ENCODE results near the gene IGSF23. TPM values are rescaled to one million over a fixed set of nuclear protein-coding genes. Genes with fewer than 3 reads are reported as not detected.

The IGSF23 gene
- total RNA-seq, 1 experiment from 2014 or later, result not detected

GRCh38 chr19:44680536-44680935, 67.2 kb downstream of the IGSF23 start:
- H3K4me2 ChIP-seq (ENCODE audit: insufficient read depth, insufficient read length, low read length), result no peak overlapping the region
- H3K56ac ChIP-seq (ENCODE audit: insufficient read length, low read depth, low read length), result no peak overlapping the region
- no peak overlapping the region for H4K8ac ChIP-seq (replicated peaks; ENCODE audit: insufficient read length, low read depth, low read length)
- H3K79me2 ChIP-seq (ENCODE audit: insufficient read depth, low read length), result no peaks in the 10 kb centered on the region
- no peak overlapping the region for H3K4ac ChIP-seq (ENCODE audit: low read depth, low read length)
- no peak overlapping the region for H2AFZ ChIP-seq (ENCODE audit: low read length)
- H3K23ac ChIP-seq (ENCODE audit: insufficient read length, low read depth, low read length), result no peak overlapping the region
- Mint-ChIP-seq H3K4me3 (no peak overlapping the region), H3K9me3 (no peaks in the 10 kb centered on the region), H3K27ac (no peak overlapping the region), H3K27me3 (ENCODE audit: low read depth) (peaks cover 1% of the 10 kb centered on the region), H3K4me1 (peaks cover 10 to 13% of the 10 kb centered on the region in 2 experiments), H3K36me3 (ENCODE audit: insufficient read depth in 1 of 3, low read depth in 3 of 3) (no peaks in the 10 kb centered on the region)
- no peak overlapping the region for H3K18ac ChIP-seq (ENCODE audit: insufficient read length, low read depth, low read length)
- no peaks in the 10 kb centered on the region for H4K20me1 ChIP-seq (ENCODE audit: control insufficient read depth, insufficient read depth, insufficient read length)
- no peaks in the 10 kb centered on the region for H3K23me2 ChIP-seq (ENCODE audit: insufficient read length, low read depth, low read length, poor library complexity, severe bottlenecking)
- no peaks in the 10 kb centered on the region; the same call in 1 of the 2 replicates for H3K4me1 ChIP-seq (ENCODE audit: insufficient read depth, low read length)
- no peak overlapping the region for H3K14ac ChIP-seq (ENCODE audit: insufficient read depth, low read length)
- H2BK12ac ChIP-seq (ENCODE audit: insufficient read length, low read depth, low read length), result no peak overlapping the region
- no peaks in the 10 kb centered on the region for H3K27me3 ChIP-seq (ENCODE audit: insufficient read depth, low read length)
- TF ChIP-seq, protein P1, sequence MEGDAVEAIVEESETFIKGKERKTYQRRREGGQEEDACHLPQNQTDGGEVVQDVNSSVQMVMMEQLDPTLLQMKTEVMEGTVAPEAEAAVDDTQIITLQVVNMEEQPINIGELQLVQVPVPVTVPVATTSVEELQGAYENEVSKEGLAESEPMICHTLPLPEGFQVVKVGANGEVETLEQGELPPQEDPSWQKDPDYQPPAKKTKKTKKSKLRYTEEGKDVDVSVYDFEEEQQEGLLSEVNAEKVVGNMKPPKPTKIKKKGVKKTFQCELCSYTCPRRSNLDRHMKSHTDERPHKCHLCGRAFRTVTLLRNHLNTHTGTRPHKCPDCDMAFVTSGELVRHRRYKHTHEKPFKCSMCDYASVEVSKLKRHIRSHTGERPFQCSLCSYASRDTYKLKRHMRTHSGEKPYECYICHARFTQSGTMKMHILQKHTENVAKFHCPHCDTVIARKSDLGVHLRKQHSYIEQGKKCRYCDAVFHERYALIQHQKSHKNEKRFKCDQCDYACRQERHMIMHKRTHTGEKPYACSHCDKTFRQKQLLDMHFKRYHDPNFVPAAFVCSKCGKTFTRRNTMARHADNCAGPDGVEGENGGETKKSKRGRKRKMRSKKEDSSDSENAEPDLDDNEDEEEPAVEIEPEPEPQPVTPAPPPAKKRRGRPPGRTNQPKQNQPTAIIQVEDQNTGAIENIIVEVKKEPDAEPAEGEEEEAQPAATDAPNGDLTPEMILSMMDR (conservative IDR thresholded peaks at IDR 0.05), result no peak
- no peak overlapping the region for H2AK5ac ChIP-seq (ENCODE audit: insufficient read length, low read length)
- DNase-seq, result no peak
- H4K91ac ChIP-seq (ENCODE audit: insufficient read length, low read depth, low read length), result no peak overlapping the region
- no peaks in the 10 kb centered on the region for H3K9me3 ChIP-seq (ENCODE audit: control insufficient read depth, low read depth, low read length)
- no peak overlapping the region for H2BK5ac ChIP-seq (ENCODE audit: insufficient read length, low read length)
- no peak overlapping the region for H2BK15ac ChIP-seq (ENCODE audit: low read depth, low read length)
- no peaks in the 10 kb centered on the region for H3K79me1 ChIP-seq (ENCODE audit: insufficient read depth, low read depth, low read length, poor library complexity, severe bottlenecking)
- H3T11ph ChIP-seq (ENCODE audit: low read length), result no peak overlapping the region
- H3K27ac ChIP-seq (ENCODE audit: insufficient read length, low read depth, low read length), result no peak overlapping the region
- H2BK120ac ChIP-seq (ENCODE audit: low read depth, low read length, poor library complexity, severe bottlenecking), result no peak overlapping the region
- no peak overlapping the region for H4K5ac ChIP-seq (ENCODE audit: insufficient read length, low read depth, low read length)
- no peak overlapping the region for H2BK20ac ChIP-seq (ENCODE audit: low read depth, low read length, poor library complexity, severe bottlenecking)
- no peak overlapping the region for H3K9ac ChIP-seq (ENCODE audit: extremely low read depth, insufficient read length, low read length)

Measured in H9 (cell line).